ENCODE results near the gene CSTB.

Gene CSTB

GRCh38 chr21:43726686-43727518, 49.2 kb downstream of the CSTB start:
- no peak for DNase-seq

Measured in NCI-H510A (cell line).